Fibroblast of the aortic adventitia (primary cell): ENCODE data around the gene ALPK1. TPM values are rescaled to one million over a fixed set of nuclear protein-coding genes. Genes with fewer than 3 reads are reported as not detected.
"Not testable (repeated sequence)": the region's sequence is repeated elsewhere in the genome, so short reads cannot be mapped to it uniquely, and the experiment has no call there.

Experiments
- DNase-seq: peaks from one replicate; pipeline ENCODE4 v3.0.0-alpha.2; 2010; ENCODE audit warnings: low read depth
- H3K4me3 ChIP-seq: 2 replicates; pipeline ENCODE4 v1.5.1; 2011; ENCODE audit warnings: low read depth, mild to moderate bottlenecking, control low read depth, low read length, moderate library complexity
- CTCF ChIP-seq: IDR thresholded peaks from 2 replicates; pipeline ENCODE4 v1.5.1; 2011; ENCODE audit warnings: mild to moderate bottlenecking, low read length, control low read depth, inconsistent platforms; ENCODE audit not compliant: insufficient read depth
- total RNA-seq: library from RNA; depleted of rRNA; stranded (reverse); fragments of >200 nt; gene quantifications from 2 replicates; pipeline ENCODE4 v1.2.3, GENCODE V29; 2012; ENCODE audit warnings: low replicate concordance

Gene ALPK1
- total RNA-seq, 1 donor = 34.1 TPM

- DNase-seq = no peak
- no peak for TF ChIP-seq CTCF
- no peak overlapping the region for H3K4me3 ChIP-seq
Measured at GRCh38 chr4:112473985-112474384, 176.8 kb downstream of the ALPK1 start.

DNA sequence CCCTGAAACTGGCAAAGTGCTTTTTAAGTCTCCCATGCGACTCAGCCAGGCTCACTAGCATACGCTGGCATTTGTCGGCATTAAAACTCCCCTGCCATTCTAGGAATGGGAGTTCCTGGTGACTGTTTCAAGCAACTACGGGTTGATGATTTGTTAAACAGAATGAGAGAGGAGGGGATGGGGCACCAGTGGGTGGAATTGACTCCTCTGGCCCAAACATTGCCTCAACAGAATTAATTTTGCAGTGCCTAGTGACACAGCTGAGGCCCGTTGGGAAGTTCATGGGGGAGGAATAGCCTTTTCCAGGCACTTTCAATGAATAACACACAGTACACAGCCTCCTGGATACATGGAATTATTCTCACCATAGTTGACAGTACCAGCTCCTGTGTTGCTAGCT is 188.8 kb downstream of the ALPK1 start:
- no peak overlapping the region for H3K4me3 ChIP-seq
- TF ChIP-seq CTCF = no peak
- DNase-seq = no peak

GRCh38 chr4:112490808-112491207 is 193.6 kb downstream of the ALPK1 start:
- not testable (repeated sequence) for H3K4me3 ChIP-seq, DNase-seq

Other genes with a start within 250 kb of the ALPK1 start
- gene FAM241A, start 151.9 kb upstream of the ALPK1 start, total RNA-seq = 0.90 and 5.1 TPM in 2 replicates
- gene AP1AR, start 65.6 kb upstream of the ALPK1 start, total RNA-seq = 23.7 and 25.8 TPM in 2 replicates
- gene TIFA, start 11.5 kb upstream of the ALPK1 start, total RNA-seq = 2.8 and 8.9 TPM in 2 replicates
- not detected in 2 replicates for gene NEUROG2, start 218.8 kb downstream of the ALPK1 start, total RNA-seq